K562 (cell line): ENCODE data around the gene WDFY2. TPM values are rescaled to one million over a fixed set of nuclear protein-coding genes. Genes with fewer than 3 reads are reported as not detected.

Experiments used
- ATAC-seq: fragments of 200-7000 bp; cut with Tn5 transposase; 3 replicates; pipeline ENCODE4 v1.9.1; 2020; ENCODE audit warnings: moderate library complexity
- BruUV-seq: library from RNA; stranded (reverse); fragments of 400-500 nt; replicated peaks from 2 replicates; lab custom pipeline; 2021; lab: Mats Ljungman, UMichigan
- CTCF ChIA-PET: fragments of 300-600 bp; formaldehyde crosslinking; extraction: SDS; loops from one replicate; lab custom pipeline; 2021; ENCODE audit warnings: low intra/inter-chr PET ratio; lab: Yijun Ruan, JAX
- POLR2A ChIA-PET: fragments of 300-600, 350-650 bp; sonication (Branson Sonifier 250); formaldehyde crosslinking; extraction: SDS; loops from one replicate; lab custom pipeline; 2021; ENCODE audit warnings: antibody characterized with exemption, inconsistent platforms; lab: Yijun Ruan, JAX
- DNase-seq, 4 experiments: peaks; one replicate each; pipeline versions ENCODE4 v3.0.0 to v3.0.0-alpha.2; 2011 to 2018; ENCODE audit warnings: low spot score in 3 of 4, mixed read lengths in 3 of 4; ENCODE audit errors: extremely low read depth in 1 of 4
- FAIRE-seq: peaks from 2 replicates; lab custom pipeline; 2011; peaks lifted over from hg19 to GRCh38; lab: Jason Lieb, UNC
- H2AFZ ChIP-seq: 2 replicates; pipeline ENCODE4 v1.6.0; 2011; ENCODE audit warnings: low read depth, low read length, control low read depth, inconsistent platforms
- H3K27ac ChIP-seq: fragments of 200-600 bp; 3 replicates; pipeline ENCODE4 v1.8.0; 2011; ENCODE audit warnings: low read depth, mild to moderate bottlenecking, control low read depth, inconsistent platforms, low read length, moderate library complexity, mixed read lengths; ENCODE audit errors: extremely low read depth
- H3K27me3 ChIP-seq, 2 experiments: fragments of 300-600 bp in 1 of 2; 2 replicates in 1 of 2; 3 replicates in 1 of 2; pipeline versions ENCODE4 v1.6.0 to v1.8.0; 2011; ENCODE audit warnings: inconsistent platforms in 2 of 2, low read length in 2 of 2, mild to moderate bottlenecking in 1 of 2, mixed read lengths in 1 of 2, moderate library complexity in 1 of 2; ENCODE audit not compliant: control insufficient read depth in 2 of 2, insufficient read depth in 2 of 2
- H3K36me3 ChIP-seq: fragments of 300-600 bp; 3 replicates; pipeline ENCODE4 v1.8.0; 2011; ENCODE audit warnings: mild to moderate bottlenecking, low read length, inconsistent platforms; ENCODE audit not compliant: control insufficient read depth, insufficient read depth
- H3K4me1 ChIP-seq, 2 experiments: fragments of 200-600 bp in 1 of 2; replicated peaks in 1 of 2; 2 replicates in 1 of 2; 3 replicates in 1 of 2; pipeline versions ENCODE4 v1.5.1 to v1.8.0; 2011; ENCODE audit warnings: inconsistent platforms in 2 of 2, low read length in 2 of 2, mild to moderate bottlenecking in 1 of 2, mixed read lengths in 1 of 2, moderate library complexity in 1 of 2; ENCODE audit not compliant: control insufficient read depth in 2 of 2, insufficient read depth in 2 of 2
- H3K4me2 ChIP-seq: 2 replicates; pipeline ENCODE4 v1.6.1; 2011; ENCODE audit warnings: low read length, control low read depth, inconsistent platforms, mixed read lengths; ENCODE audit not compliant: insufficient read depth
- H3K4me3 ChIP-seq: fragments of 200-600 bp; sonication (generic), shearing (Covaris generic); 2 replicates; pipeline ENCODE4 v1.5.1; 2016; ENCODE audit warnings: control low read depth, inconsistent platforms
- H3K79me2 ChIP-seq: fragments of 200-600 bp; 3 replicates; pipeline ENCODE4 v1.8.0; 2011; ENCODE audit warnings: low read length, inconsistent platforms; ENCODE audit not compliant: control insufficient read depth, insufficient read depth
- H3K9ac ChIP-seq, 2 experiments: 2 replicates each; pipeline versions ENCODE4 v1.6.0 to v1.6.1; 2011; ENCODE audit warnings: low read depth in 2 of 2, low read length in 2 of 2, control low read depth in 1 of 2, inconsistent platforms in 1 of 2, mild to moderate bottlenecking in 1 of 2, mixed read lengths in 1 of 2; ENCODE audit not compliant: insufficient read depth in 1 of 2
- H3K9me1 ChIP-seq: one replicate; pipeline ENCODE4 v1.6.0; 2011; ENCODE audit warnings: inconsistent platforms, mild to moderate bottlenecking, low read length, moderate library complexity; ENCODE audit not compliant: control insufficient read depth, insufficient read depth
- H3K9me3 ChIP-seq: replicated peaks from 2 replicates; pipeline ENCODE4 v1.5.1; 2011; ENCODE audit warnings: low read depth, low read length, inconsistent platforms; ENCODE audit not compliant: control insufficient read depth, insufficient read depth
- H4K20me1 ChIP-seq: replicated peaks from 2 replicates; pipeline ENCODE4 v1.6.1; 2011; ENCODE audit warnings: low read length, inconsistent platforms, mixed read lengths; ENCODE audit not compliant: control insufficient read depth, insufficient read depth
- BACH1 ChIP-seq: fragments of 200-800 bp; sonication (Bioruptor generic); IDR thresholded peaks from 2 replicates; pipeline ENCODE4 v1.6.1; 2016; ENCODE audit warnings: missing genetic modification characterization, missing compliant biosample characterization
- CEBPG ChIP-seq, 3 experiments: fragments of 200-800 bp in 1 of 3; sonication (Bioruptor generic) in 1 of 3; sonication (generic) in 1 of 3; formaldehyde crosslinking in 1 of 3; IDR thresholded peaks in 2 of 3; conservative IDR thresholded peaks in 1 of 3; 2 replicates each; pipeline versions ENCODE4 v1.6.1 to v1.8.0; 2016 to 2022; ENCODE audit warnings: missing compliant biosample characterization in 2 of 3, missing genetic modification characterization in 2 of 3, mild to moderate bottlenecking in 1 of 3, missing genetic modification reagents in 1 of 3
- CSDE1 ChIP-seq, 2 experiments: fragments of 450-650 bp; IDR thresholded peaks; 2 replicates each; pipeline ENCODE4 v1.6.1; 2016; ENCODE audit warnings: mild to moderate bottlenecking in 1 of 2
- ESRRA ChIP-seq: fragments of 450-650 bp; IDR thresholded peaks from 2 replicates; pipeline ENCODE4 v1.6.1; 2014; ENCODE audit warnings: low read depth, mild to moderate bottlenecking, moderate library complexity, borderline replicate concordance
- ETV1 ChIP-seq: fragments of 450-650 bp; conservative IDR thresholded peaks from 2 replicates; pipeline ENCODE4 v1.6.1; 2016; ENCODE audit warnings: missing genetic modification characterization, control low read depth, low read depth, missing compliant biosample characterization
- KAT8 ChIP-seq: fragments of 450-650 bp; IDR thresholded peaks from 2 replicates; pipeline ENCODE4 v1.6.1; 2016; ENCODE audit warnings: low read depth, mild to moderate bottlenecking
- KDM4B ChIP-seq, 2 experiments: fragments of 450-650 bp in 1 of 2; sonication (generic) in 1 of 2; IDR thresholded peaks; 2 replicates each; pipeline ENCODE4 v1.6.1; 2016 to 2017; ENCODE audit warnings: borderline replicate concordance in 2 of 2, antibody characterized with exemption in 1 of 2, low read depth in 1 of 2, mild to moderate bottlenecking in 1 of 2
- MECOM ChIP-seq: fragments of 250-450 bp; sonication (Bioruptor Pico); IDR thresholded peaks from 2 replicates; pipeline ENCODE4 v1.8.0; 2022; ENCODE audit warnings: inconsistent platforms
- NFRKB ChIP-seq: fragments of 450-650 bp; IDR thresholded peaks from 2 replicates; pipeline ENCODE4 v1.6.1; 2016; ENCODE audit warnings: low read depth
- PTBP1 ChIP-seq: fragments of 200-400 bp; formaldehyde crosslinking; IDR thresholded peaks from 2 replicates; pipeline ENCODE4 v1.6.1; 2017; ENCODE audit warnings: low read depth, low read length
- SMAD3 ChIP-seq: fragments of 450-650 bp; formaldehyde crosslinking; conservative IDR thresholded peaks from 2 replicates; pipeline ENCODE4 v1.4.0; 2020; ENCODE audit warnings: mild to moderate bottlenecking
- WHSC1 ChIP-seq: IDR thresholded peaks from one replicate; pipeline ENCODE4 v1.6.1; 2012; ENCODE audit warnings: low read length, control low read depth, inconsistent platforms
- ZKSCAN8 ChIP-seq: fragments of 200-800 bp; sonication (Bioruptor generic); IDR thresholded peaks from 2 replicates; pipeline ENCODE4 v1.6.1; 2016; ENCODE audit warnings: missing genetic modification characterization, missing compliant biosample characterization
- ZNF217 ChIP-seq: sonication (generic); formaldehyde crosslinking; IDR thresholded peaks from 2 replicates; pipeline ENCODE4 v1.8.0; 2022; ENCODE audit warnings: mild to moderate bottlenecking, missing genetic modification reagents
- ZNF24 ChIP-seq: fragments of 450-650 bp; IDR thresholded peaks from 2 replicates; pipeline ENCODE4 v1.6.1; 2016
- ZNF253 ChIP-seq: fragments of 250-450 bp; sonication (Bioruptor Pico); conservative IDR thresholded peaks from 2 replicates; pipeline ENCODE4 v1.6.1; 2021; ENCODE audit warnings: mild to moderate bottlenecking
- WGBS: fragments of 100-300 bp; shearing (Covaris generic); methylation state at CpG from one replicate; pipeline ENCODE4 v1.1.6; 2016; ENCODE audit warnings: low coverage, mixed read lengths; ENCODE audit not compliant: insufficient coverage; ENCODE audit errors: missing lambda C conversion rate; 5-methylcytosine and 5-hydroxymethylcytosine counted together
- in situ Hi-C: fragments of 300-500 bp; cut with MboI; formaldehyde crosslinking; loops from 4 replicates; pipeline ENCODE4 v1.15.0; 2018; ENCODE audit warnings: inconsistent platforms, mixed read lengths
- intact Hi-C: fragments of 100-400 bp; cut with micrococcal nuclease; formaldehyde crosslinking; loops from 2 replicates; pipeline ENCODE4 v1.14.2; 2022
- polyA plus RNA-seq, 8 experiments: library from polyadenylated mRNA; depleted of rRNA in 4 of 8; stranded (reverse) in 5 of 8; unstranded in 3 of 8; fragments of >200 nt; fragmentation: Nextera tagmentation in 2 of 8; fragmentation: Illumina TruSeq in 1 of 8; extraction: Ambion mirVana in 2 of 8; extraction: Trizol in 1 of 8; gene quantifications; 2 replicates each; pipeline versions ENCODE4 v1.2.1 to v1.2.3, GENCODE V29; 2011 to 2014; ENCODE audit warnings: inconsistent platforms in 1 of 8, missing spikeins in 1 of 8
- total RNA-seq, 7 experiments: library from RNA; depleted of rRNA in 6 of 7; stranded (reverse); fragments of >200 nt in 6 of 7; fragmentation: Illumina TruSeq in 2 of 7; extraction: Trizol in 2 of 7; gene quantifications; 2 replicates each; pipeline versions ENCODE4 v1.2.1 to v1.2.3, GENCODE V29; 2011 to 2021; ENCODE audit warnings: low replicate concordance in 1 of 7
- TF ChIP-seq, protein P1 (sequence below): fragments of 200-800 bp; sonication (Bioruptor generic); IDR thresholded peaks from 2 replicates; pipeline ENCODE4 v1.6.1; 2017; ENCODE audit warnings: missing genetic modification characterization, missing compliant biosample characterization
- TF ChIP-seq, protein P2 (sequence below): fragments of 450-650 bp; IDR thresholded peaks from 2 replicates; pipeline ENCODE4 v1.7.1; 2018; ENCODE audit warnings: mild to moderate bottlenecking, low read depth; ENCODE audit not compliant: partially characterized antibody
- TF ChIP-seq, protein P3 (sequence below): fragments of 450-650 bp; IDR thresholded peaks from 2 replicates; pipeline ENCODE4 v1.6.1; 2016; ENCODE audit warnings: antibody characterized with exemption

WDFY2 gene
- total and polyA plus RNA-seq, 9 of the 15 experiments (the other 6 are each of a cell fraction or from before 2014, with no cell fraction given) = 0.66 to 6.4 (median 4.4) TPM

DNA sequence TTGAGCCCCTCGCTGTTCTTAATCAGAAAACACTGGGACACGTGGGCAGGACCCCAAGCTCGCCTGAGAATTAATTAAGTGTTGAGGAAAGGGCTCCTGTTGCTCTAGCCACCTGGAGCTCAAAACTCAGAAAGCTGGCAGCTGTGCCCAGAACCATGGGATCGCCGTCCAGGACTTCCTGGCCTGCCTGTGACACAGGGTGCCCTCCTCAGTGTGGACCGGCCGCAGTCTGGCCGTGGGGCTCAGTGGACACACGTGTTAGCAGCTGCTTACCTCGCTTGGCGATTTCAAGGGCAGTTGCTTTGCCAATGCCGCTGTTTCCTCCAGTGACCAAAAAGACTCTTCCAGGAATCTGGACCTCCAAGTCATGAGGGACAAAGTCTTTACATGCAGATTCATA, 215.0 kb downstream of the WDFY2 start:
- no peak overlapping the region for H3K27ac ChIP-seq
- no peaks in the 10 kb centered on the region for H3K9me3 ChIP-seq
- H3K27me3 ChIP-seq = peaks cover 0 to 5% of the 10 kb centered on the region in 2 experiments; a peak in 2 of 5 replicates
- H3K4me3 ChIP-seq = no peak overlapping the region
- ChIA-PET CTCF (no interaction called here), POLR2A (no interaction called here)
- H3K9ac ChIP-seq = no peak overlapping the region
- H3K79me2 ChIP-seq = no peaks in the 10 kb centered on the region; the same call in 2 of the 3 replicates
- 26% methylated on average over 10 of the region's 12 CpGs for WGBS
- no peak for FAIRE-seq
- peaks cover 8 to 18% of the 10 kb centered on the region in 2 experiments; a peak in 4 of 5 replicates for H3K4me1 ChIP-seq
- no peaks in the 10 kb centered on the region for H4K20me1 ChIP-seq
- BruUV-seq = no TSS peak
- no peaks in the 10 kb centered on the region for H3K9me1 ChIP-seq
- H3K36me3 ChIP-seq = no peaks in the 10 kb centered on the region
- no peak for ATAC-seq
- H3K4me2 ChIP-seq = no peak overlapping the region
- in situ Hi-C loops (loop anchor here (10.0 kb wide), 2 partner anchors 354 to 674 kb away; no protein-coding TSS in a partner anchor), intact Hi-C loops (no loop called here)
- DNase-seq = no peak
- no peak overlapping the region for H2AFZ ChIP-seq
- no peak for TF ChIP-seq BACH1 (tag)
- TF ChIP-seq ETV1 (tag) = no peak
- no peak for TF ChIP-seq ZNF217 (CRISPR knock-in tag)
- TF ChIP-seq NFRKB = no peak
- TF ChIP-seq CSDE1 (IDR thresholded peaks at IDR 0.05) = no peak
- TF ChIP-seq MECOM = no peak
- TF ChIP-seq, protein P1, sequence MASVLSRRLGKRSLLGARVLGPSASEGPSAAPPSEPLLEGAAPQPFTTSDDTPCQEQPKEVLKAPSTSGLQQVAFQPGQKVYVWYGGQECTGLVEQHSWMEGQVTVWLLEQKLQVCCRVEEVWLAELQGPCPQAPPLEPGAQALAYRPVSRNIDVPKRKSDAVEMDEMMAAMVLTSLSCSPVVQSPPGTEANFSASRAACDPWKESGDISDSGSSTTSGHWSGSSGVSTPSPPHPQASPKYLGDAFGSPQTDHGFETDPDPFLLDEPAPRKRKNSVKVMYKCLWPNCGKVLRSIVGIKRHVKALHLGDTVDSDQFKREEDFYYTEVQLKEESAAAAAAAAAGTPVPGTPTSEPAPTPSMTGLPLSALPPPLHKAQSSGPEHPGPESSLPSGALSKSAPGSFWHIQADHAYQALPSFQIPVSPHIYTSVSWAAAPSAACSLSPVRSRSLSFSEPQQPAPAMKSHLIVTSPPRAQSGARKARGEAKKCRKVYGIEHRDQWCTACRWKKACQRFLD (CRISPR knock-in tag) = no peak
- TF ChIP-seq KAT8 = no peak
- TF ChIP-seq ZNF24 = no peak
- TF ChIP-seq WHSC1 = no peak
- no peak for TF ChIP-seq SMAD3
- TF ChIP-seq CEBPG (CRISPR knock-in tag; IDR thresholded peaks at IDR 0.05) = no peak
- TF ChIP-seq CEBPG (tag; conservative IDR thresholded peaks at IDR 0.05 in 1 of 2, IDR thresholded peaks at IDR 0.05 in 1 of 2) = no peak
- no peak for TF ChIP-seq ESRRA
- TF ChIP-seq ZKSCAN8 (CRISPR knock-in tag) = no peak
- TF ChIP-seq, protein P2, sequence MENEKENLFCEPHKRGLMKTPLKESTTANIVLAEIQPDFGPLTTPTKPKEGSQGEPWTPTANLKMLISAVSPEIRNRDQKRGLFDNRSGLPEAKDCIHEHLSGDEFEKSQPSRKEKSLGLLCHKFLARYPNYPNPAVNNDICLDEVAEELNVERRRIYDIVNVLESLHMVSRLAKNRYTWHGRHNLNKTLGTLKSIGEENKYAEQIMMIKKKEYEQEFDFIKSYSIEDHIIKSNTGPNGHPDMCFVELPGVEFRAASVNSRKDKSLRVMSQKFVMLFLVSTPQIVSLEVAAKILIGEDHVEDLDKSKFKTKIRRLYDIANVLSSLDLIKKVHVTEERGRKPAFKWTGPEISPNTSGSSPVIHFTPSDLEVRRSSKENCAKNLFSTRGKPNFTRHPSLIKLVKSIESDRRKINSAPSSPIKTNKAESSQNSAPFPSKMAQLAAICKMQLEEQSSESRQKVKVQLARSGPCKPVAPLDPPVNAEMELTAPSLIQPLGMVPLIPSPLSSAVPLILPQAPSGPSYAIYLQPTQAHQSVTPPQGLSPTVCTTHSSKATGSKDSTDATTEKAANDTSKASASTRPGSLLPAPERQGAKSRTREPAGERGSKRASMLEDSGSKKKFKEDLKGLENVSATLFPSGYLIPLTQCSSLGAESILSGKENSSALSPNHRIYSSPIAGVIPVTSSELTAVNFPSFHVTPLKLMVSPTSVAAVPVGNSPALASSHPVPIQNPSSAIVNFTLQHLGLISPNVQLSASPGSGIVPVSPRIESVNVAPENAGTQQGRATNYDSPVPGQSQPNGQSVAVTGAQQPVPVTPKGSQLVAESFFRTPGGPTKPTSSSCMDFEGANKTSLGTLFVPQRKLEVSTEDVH = no peak
- TF ChIP-seq ZNF253 = no peak
- TF ChIP-seq, protein P3, sequence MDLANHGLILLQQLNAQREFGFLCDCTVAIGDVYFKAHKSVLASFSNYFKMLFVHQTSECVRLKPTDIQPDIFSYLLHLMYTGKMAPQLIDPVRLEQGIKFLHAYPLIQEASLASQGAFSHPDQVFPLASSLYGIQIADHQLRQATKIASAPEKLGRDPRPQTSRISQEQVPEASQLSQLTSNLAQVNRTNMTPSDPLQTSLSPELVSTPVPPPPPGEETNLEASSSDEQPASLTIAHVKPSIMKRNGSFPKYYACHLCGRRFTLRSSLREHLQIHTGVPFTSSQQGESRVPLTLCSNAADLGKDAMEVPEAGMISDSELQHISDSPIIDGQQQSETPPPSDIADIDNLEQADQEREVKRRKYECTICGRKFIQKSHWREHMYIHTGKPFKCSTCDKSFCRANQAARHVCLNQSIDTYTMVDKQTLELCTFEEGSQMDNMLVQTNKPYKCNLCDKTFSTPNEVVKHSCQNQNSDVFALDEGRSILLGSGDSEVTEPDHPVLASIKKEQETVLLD = no peak
- TF ChIP-seq PTBP1 = no peak
- no peak for TF ChIP-seq KDM4B (IDR thresholded peaks at IDR 0.05; ENCODE audit: borderline replicate concordance in 2 of 2, low read depth in 1 of 2)
